ENCODE data around the gene GOLGA6C.
"Not testable (repeated sequence)": the region's sequence is repeated elsewhere in the genome, so short reads cannot be mapped to it uniquely, and the experiment has no call there.

GRCh38 chr15:75278497-75278896 lies 20.4 kb downstream of the GOLGA6C start:
- not testable (repeated sequence) for TF ChIP-seq POLR2AphosphoS5 (IDR thresholded peaks at IDR 0.05; ENCODE audit: borderline replicate concordance, low read depth, low read length); EZH2 (IDR thresholded peaks at IDR 0.05); FOXP2 (optimal IDR thresholded peaks at IDR 0.05; ENCODE audit: control extremely low read depth, extremely low read length, insufficient read depth)
